CD4-positive, alpha-beta T cell treated with Interleukin-17A for 4 hours (primary cell): Measurements from ENCODE around the gene NIPA2.

Experiments used
- DNase-seq: peaks from one replicate; pipeline ENCODE4 v3.0.0-alpha.2; 2020; ENCODE audit warnings: mixed read lengths

The NIPA2 gene

GRCh38 chr15:22844421-22845288, 6.2 kb downstream of the NIPA2 start:
- no peak for DNase-seq

GRCh38 chr15:22845289-22845900, 6.9 kb downstream of the NIPA2 start:
- DNase-seq, result no peak

GRCh38 chr15:22846073-22846472, 7.6 kb downstream of the NIPA2 start:
- no peak for DNase-seq

GRCh38 chr15:22850055-22850454, 11.6 kb downstream of the NIPA2 start:
- DNase-seq, result no peak

- no peak for DNase-seq
Observed at GRCh38 chr15:22851513-22851912, 13.0 kb downstream of the NIPA2 start.

- no peak for DNase-seq
Observed at GRCh38 chr15:22855791-22856190, 17.3 kb downstream of the NIPA2 start.

- DNase-seq, result no peak
Observed at GRCh38 chr15:22856659-22857058, 18.2 kb downstream of the NIPA2 start.

GRCh38 chr15:22861161-22861560, 22.7 kb downstream of the NIPA2 start:
- no peak for DNase-seq

- no peak for DNase-seq
Observed at GRCh38 chr15:22863356-22863755, 24.9 kb downstream of the NIPA2 start.

GRCh38 chr15:22866079-22866478, 27.6 kb downstream of the NIPA2 start:
- no peak for DNase-seq

- DNase-seq, result no peak
Observed at GRCh38 chr15:22867886-22868285, 29.4 kb downstream of the NIPA2 start.

- DNase-seq, result no peak
Observed at GRCh38 chr15:22868495-22868894, 30.0 kb downstream of the NIPA2 start.

GRCh38 chr15:22868928-22869327, 30.5 kb downstream of the NIPA2 start:
- no peak for DNase-seq

- DNase-seq, result no peak
Observed at GRCh38 chr15:22869856-22870255, 31.4 kb downstream of the NIPA2 start.

- DNase-seq, result no peak
Observed at GRCh38 chr15:22870865-22871264, 32.4 kb downstream of the NIPA2 start.

- DNase-seq, result no peak
Observed at GRCh38 chr15:22871481-22872086, 33.1 kb downstream of the NIPA2 start.

- DNase-seq, result no peak
Observed at GRCh38 chr15:22872936-22873701, 34.7 kb downstream of the NIPA2 start.

GRCh38 chr15:22873841-22874240, 35.4 kb downstream of the NIPA2 start:
- DNase-seq, result no peak

GRCh38 chr15:22874256-22874655, 35.8 kb downstream of the NIPA2 start:
- DNase-seq, result no peak

- DNase-seq, result no peak
Observed at GRCh38 chr15:22874966-22875365, 36.5 kb downstream of the NIPA2 start.

GRCh38 chr15:22877117-22877516, 38.7 kb downstream of the NIPA2 start:
- DNase-seq, result no peak

GRCh38 chr15:22877607-22878006, 39.1 kb downstream of the NIPA2 start:
- no peak for DNase-seq

GRCh38 chr15:22878103-22878502, 39.6 kb downstream of the NIPA2 start:
- DNase-seq, result no peak
